ACC112 (cell line): Measurements from ENCODE around the gene SRCIN1.

Experiments
- H2AFZ ChIP-seq: fragments of 200-600 bp; sonication (generic); one replicate; pipeline ENCODE4 v1.6.0; 2017; ENCODE audit warnings: antibody characterized with exemption, low read length; ENCODE audit not compliant: unreplicated experiment
- H3K27ac ChIP-seq: fragments of 200-600 bp; sonication (generic); 2 replicates; pipeline ENCODE4 v1.5.1; 2014; ENCODE audit warnings: low read depth, mild to moderate bottlenecking, antibody characterized with exemption, low read length, moderate library complexity
- H3K27me3 ChIP-seq: fragments of 200-600 bp; sonication (generic); 2 replicates; pipeline ENCODE4 v1.6.1; 2014; ENCODE audit warnings: mild to moderate bottlenecking, antibody characterized with exemption, low read length, moderate library complexity, mixed read lengths; ENCODE audit not compliant: insufficient read depth
- H3K36me3 ChIP-seq: fragments of 200-600 bp; sonication (generic); 2 replicates; pipeline ENCODE4 v1.6.1; 2016; ENCODE audit warnings: mild to moderate bottlenecking, antibody characterized with exemption, low read length, moderate library complexity, mixed read lengths; ENCODE audit not compliant: insufficient read depth
- H3K4me1 ChIP-seq: fragments of 200-600 bp; sonication (generic); one replicate; pipeline ENCODE4 v1.6.1; 2016; ENCODE audit warnings: low read length, mixed read lengths; ENCODE audit not compliant: insufficient read depth, unreplicated experiment, control insufficient read depth
- H3K4me3 ChIP-seq: fragments of 200-600 bp; sonication (generic); 2 replicates; pipeline ENCODE4 v1.5.1; 2014; ENCODE audit warnings: mild to moderate bottlenecking, low read depth, low read length
- H3K79me2 ChIP-seq: fragments of 200-600 bp; sonication (generic); one replicate; pipeline ENCODE4 v1.6.0; 2016; ENCODE audit warnings: low read length; ENCODE audit not compliant: control insufficient read depth, unreplicated experiment, insufficient read depth

SRCIN1 gene

DNA sequence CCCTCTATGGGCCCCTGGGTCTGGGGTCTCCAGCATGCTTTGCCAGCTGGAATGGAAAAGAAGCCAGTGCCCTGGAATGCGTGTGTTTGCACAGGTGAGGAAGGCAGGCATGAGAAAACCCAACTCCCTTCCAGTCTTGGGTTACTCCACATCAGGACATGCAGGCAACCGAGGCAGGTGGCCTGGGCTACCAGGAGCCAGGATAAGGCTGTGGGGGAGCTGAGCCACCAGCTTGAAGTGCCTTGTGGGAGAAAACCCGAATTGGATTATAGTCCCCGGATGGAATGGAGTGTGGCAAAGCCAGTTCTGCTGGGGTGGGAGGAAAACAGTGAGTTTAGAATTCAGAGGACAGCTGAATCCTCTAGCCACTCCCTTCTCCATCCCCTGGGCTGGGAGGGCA, 7.2 kb downstream of the SRCIN1 start:
- Histone ChIP-seq H3K27ac (no peak overlapping the region), H3K4me3 (no peak overlapping the region), H3K79me2 (no peaks in the 10 kb centered on the region), H3K27me3 (peaks cover 50% of the 10 kb centered on the region), H3K36me3 (no peaks in the 10 kb centered on the region), H3K4me1 (no peaks in the 10 kb centered on the region), H2AFZ (no peak overlapping the region)

DNA sequence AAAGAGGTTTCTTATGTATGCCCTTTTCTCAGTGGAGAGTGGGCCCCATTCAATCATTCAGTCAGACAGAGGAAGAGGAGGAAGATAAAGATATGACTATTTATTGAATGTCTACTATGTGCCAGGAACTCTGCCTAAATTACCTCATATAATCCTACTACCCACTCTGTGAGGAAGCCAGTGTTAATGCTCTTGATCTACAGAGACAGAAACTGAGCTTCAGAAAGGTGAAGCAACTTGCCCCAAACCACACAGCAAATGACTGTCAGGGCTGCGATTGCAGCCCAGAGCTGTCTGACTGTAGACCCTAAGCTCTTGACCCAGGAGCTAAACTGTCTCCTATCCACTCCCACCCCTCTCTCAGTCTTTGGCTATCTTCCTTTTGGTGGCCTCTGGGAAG, 8.4 kb downstream of the SRCIN1 start:
- Histone ChIP-seq H2AFZ (no peak overlapping the region), H3K4me1 (no peaks in the 10 kb centered on the region)

DNA sequence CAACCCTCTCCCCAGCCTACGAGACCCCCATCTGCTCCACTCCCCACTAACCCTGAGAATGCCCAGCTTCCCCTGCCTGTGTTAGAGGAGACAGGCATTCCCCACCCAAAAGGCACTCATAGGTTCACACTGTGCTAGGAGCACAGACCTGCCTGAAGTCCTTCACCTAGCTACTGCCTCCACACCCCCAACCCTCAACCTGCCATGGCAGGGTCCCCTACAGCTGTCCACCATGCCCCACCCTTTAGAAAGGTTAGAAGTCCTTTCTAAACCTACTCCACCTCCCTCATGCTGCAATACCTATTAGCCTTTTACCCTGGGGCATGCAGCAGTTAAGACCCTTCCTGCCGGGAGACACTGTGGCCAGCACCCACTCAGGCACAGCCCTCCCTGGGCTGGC, 9.1 kb downstream of the SRCIN1 start:
- H3K36me3 ChIP-seq: no peaks in the 10 kb centered on the region
- H3K4me1 ChIP-seq: no peaks in the 10 kb centered on the region
- H3K27ac ChIP-seq: no peak overlapping the region
- no peak overlapping the region for H2AFZ ChIP-seq
- H3K79me2 ChIP-seq: no peaks in the 10 kb centered on the region
- no peak overlapping the region for H3K4me3 ChIP-seq
- peaks cover 52% of the 10 kb centered on the region for H3K27me3 ChIP-seq

More for the DNA sequence above, 8.4 kb downstream of the SRCIN1 start:
- Histone ChIP-seq H3K27ac (no peak overlapping the region), H3K79me2 (no peaks in the 10 kb centered on the region), H3K27me3 (peaks cover 52% of the 10 kb centered on the region), H3K4me3 (no peak overlapping the region), H3K36me3 (no peaks in the 10 kb centered on the region)

DNA sequence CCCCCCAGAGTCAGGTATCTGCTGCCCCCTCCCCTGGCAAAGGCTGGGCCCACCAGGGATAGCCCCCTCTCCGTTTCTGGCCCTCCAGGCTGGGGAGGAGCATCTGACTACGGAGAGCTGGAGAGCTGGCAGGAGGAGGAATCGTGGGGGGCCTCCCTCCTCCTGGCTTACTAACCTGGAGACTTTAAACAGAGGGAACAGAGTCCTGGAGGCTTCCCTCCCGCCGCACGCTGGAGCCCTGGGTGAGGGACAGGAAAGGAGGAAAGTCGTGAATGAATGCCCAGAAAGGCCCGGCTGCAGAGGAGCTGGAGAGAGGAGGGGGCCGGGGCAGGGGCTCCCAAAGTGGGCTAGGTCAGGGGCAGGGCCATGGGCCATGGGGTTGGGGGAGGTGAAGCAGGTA, 9.9 kb downstream of the SRCIN1 start:
- H3K79me2 ChIP-seq: no peaks in the 10 kb centered on the region
- H3K27ac ChIP-seq: no peak overlapping the region
- H3K4me1 ChIP-seq: no peaks in the 10 kb centered on the region
- peaks cover 52% of the 10 kb centered on the region for H3K27me3 ChIP-seq
- no peak overlapping the region for H3K4me3 ChIP-seq
- no peaks in the 10 kb centered on the region for H3K36me3 ChIP-seq
- no peak overlapping the region for H2AFZ ChIP-seq

DNA sequence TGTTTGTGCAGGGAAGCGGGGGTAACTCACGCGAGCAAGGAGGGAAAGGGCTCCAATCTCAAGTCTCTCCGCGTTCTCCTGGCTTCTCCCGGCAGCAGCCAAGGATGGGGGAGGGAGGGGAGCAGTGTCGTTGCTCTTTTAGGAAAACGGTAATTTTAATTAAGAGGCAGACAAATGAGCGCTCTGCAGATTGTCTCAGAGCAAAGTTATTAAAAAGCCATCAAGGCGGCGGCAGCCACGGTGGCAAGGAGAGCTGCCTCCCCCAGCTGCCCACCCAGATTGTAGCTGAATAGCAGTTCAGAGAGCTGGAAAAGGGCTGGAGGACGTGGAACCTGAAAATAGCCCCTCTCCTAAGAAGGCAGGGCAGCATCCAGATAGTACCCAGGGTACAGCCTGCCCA, 11.6 kb downstream of the SRCIN1 start:
- Histone ChIP-seq H2AFZ (no peak overlapping the region), H3K36me3 (no peaks in the 10 kb centered on the region), H3K27me3 (peaks cover 49% of the 10 kb centered on the region), H3K79me2 (no peaks in the 10 kb centered on the region), H3K27ac (no peak overlapping the region), H3K4me1 (no peaks in the 10 kb centered on the region), H3K4me3 (no peak overlapping the region)

- Histone ChIP-seq H3K36me3 (no peaks in the 10 kb centered on the region), H3K27ac (no peak overlapping the region), H3K4me3 (no peak overlapping the region), H3K79me2 (no peaks in the 10 kb centered on the region), H3K27me3 (peaks cover 41% of the 10 kb centered on the region), H3K4me1 (no peaks in the 10 kb centered on the region), H2AFZ (no peak overlapping the region)
Observed at GRCh38 chr17:38592487-38592886, 13.3 kb downstream of the SRCIN1 start.

GRCh38 chr17:38591759-38592241, 14.0 kb downstream of the SRCIN1 start:
- Histone ChIP-seq H3K4me3 (no peak overlapping the region), H3K79me2 (no peaks in the 10 kb centered on the region), H2AFZ (no peak overlapping the region), H3K27ac (no peak overlapping the region), H3K4me1 (no peaks in the 10 kb centered on the region), H3K36me3 (no peaks in the 10 kb centered on the region), H3K27me3 (peaks cover 35% of the 10 kb centered on the region)

- H3K27me3 ChIP-seq: peaks cover 29% of the 10 kb centered on the region
- no peaks in the 10 kb centered on the region for H3K36me3 ChIP-seq
- no peaks in the 10 kb centered on the region for H3K79me2 ChIP-seq
- no peak overlapping the region for H3K27ac ChIP-seq
- H3K4me1 ChIP-seq: no peaks in the 10 kb centered on the region
- H3K4me3 ChIP-seq: no peak overlapping the region
- no peak overlapping the region for H2AFZ ChIP-seq
Observed at GRCh38 chr17:38590988-38591758, 14.6 kb downstream of the SRCIN1 start.

DNA sequence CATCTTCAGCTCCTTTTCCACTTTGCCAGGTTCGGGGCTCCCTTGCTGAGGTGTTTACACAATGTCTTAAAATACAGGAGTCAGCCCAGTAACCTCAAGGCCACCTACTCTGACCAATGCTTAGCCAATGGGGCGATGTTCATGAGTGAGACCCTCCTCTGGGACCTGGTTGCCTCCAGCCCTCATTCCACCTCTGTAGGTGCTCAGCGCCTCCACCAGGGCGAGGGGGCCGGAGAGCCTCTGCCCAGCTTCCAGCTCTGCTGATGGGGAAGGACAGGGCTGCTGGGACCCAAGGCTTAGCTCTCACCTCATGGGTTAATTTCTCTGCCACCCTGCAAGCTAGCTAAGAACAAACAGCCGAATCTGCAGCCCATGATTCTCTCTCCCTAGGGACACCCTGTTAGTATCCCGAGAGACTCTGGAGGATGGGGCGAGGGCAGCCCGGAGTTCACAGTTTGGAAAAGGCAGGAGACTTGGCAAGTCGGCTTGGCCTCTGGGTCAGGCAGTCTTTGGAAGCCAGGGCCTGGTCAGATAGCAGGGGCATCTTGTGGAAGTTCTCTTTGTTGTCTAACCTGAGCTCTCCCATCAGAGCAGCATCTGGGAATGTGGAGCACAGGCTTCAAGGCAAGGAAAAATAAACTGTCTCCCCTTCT, 16.2 kb downstream of the SRCIN1 start:
- H3K4me3 ChIP-seq: no peak overlapping the region
- H2AFZ ChIP-seq: no peak overlapping the region
- no peaks in the 10 kb centered on the region for H3K4me1 ChIP-seq
- no peaks in the 10 kb centered on the region for H3K79me2 ChIP-seq
- peaks cover 17% of the 10 kb centered on the region for H3K27me3 ChIP-seq
- no peaks in the 10 kb centered on the region for H3K36me3 ChIP-seq
- H3K27ac ChIP-seq: no peak overlapping the region

- Histone ChIP-seq H3K36me3 (no peaks in the 10 kb centered on the region), H2AFZ (no peak overlapping the region), H3K27ac (no peak overlapping the region), H3K4me3 (no peak overlapping the region), H3K4me1 (no peaks in the 10 kb centered on the region), H3K27me3 (peaks cover 10% of the 10 kb centered on the region), H3K79me2 (no peaks in the 10 kb centered on the region)
Observed at GRCh38 chr17:38588788-38589174, 17.0 kb downstream of the SRCIN1 start.
